ENCODE results near the gene TNIK. TPM values are rescaled to one million over a fixed set of nuclear protein-coding genes. Genes with fewer than 3 reads are reported as not detected.

Gene TNIK
- total and polyA plus RNA-seq, 4 donors, result 3.7 to 9.8 (median 5.2) TPM

GRCh38 chr3:171227828-171228227 lies 232.4 kb downstream of the TNIK start:
- 88% methylated on average over 3 of the region's 3 CpGs for WGBS
- TF ChIP-seq RXRA (IDR thresholded peaks at IDR 0.05), result no peak
- TF ChIP-seq, protein P1, sequence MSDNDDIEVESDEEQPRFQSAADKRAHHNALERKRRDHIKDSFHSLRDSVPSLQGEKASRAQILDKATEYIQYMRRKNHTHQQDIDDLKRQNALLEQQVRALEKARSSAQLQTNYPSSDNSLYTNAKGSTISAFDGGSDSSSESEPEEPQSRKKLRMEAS (IDR thresholded peaks at IDR 0.05), result no peak
- TF ChIP-seq, protein P2, sequence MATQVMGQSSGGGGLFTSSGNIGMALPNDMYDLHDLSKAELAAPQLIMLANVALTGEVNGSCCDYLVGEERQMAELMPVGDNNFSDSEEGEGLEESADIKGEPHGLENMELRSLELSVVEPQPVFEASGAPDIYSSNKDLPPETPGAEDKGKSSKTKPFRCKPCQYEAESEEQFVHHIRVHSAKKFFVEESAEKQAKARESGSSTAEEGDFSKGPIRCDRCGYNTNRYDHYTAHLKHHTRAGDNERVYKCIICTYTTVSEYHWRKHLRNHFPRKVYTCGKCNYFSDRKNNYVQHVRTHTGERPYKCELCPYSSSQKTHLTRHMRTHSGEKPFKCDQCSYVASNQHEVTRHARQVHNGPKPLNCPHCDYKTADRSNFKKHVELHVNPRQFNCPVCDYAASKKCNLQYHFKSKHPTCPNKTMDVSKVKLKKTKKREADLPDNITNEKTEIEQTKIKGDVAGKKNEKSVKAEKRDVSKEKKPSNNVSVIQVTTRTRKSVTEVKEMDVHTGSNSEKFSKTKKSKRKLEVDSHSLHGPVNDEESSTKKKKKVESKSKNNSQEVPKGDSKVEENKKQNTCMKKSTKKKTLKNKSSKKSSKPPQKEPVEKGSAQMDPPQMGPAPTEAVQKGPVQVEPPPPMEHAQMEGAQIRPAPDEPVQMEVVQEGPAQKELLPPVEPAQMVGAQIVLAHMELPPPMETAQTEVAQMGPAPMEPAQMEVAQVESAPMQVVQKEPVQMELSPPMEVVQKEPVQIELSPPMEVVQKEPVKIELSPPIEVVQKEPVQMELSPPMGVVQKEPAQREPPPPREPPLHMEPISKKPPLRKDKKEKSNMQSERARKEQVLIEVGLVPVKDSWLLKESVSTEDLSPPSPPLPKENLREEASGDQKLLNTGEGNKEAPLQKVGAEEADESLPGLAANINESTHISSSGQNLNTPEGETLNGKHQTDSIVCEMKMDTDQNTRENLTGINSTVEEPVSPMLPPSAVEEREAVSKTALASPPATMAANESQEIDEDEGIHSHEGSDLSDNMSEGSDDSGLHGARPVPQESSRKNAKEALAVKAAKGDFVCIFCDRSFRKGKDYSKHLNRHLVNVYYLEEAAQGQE (IDR thresholded peaks at IDR 0.05), result no peak
- no peak for TF ChIP-seq EGR1 (IDR thresholded peaks at IDR 0.05; ENCODE audit: low read depth in 2 of 2)
- no peak for TF ChIP-seq TAF1 (conservative IDR thresholded peaks at IDR 0.05)
- TF ChIP-seq RAD21 (IDR thresholded peaks at IDR 0.05), result no peak
- TF ChIP-seq JUND (IDR thresholded peaks at IDR 0.05), result no peak
- TF ChIP-seq GABPA (IDR thresholded peaks at IDR 0.05 in 1 of 2, conservative IDR thresholded peaks at IDR 0.05 in 1 of 2), result no peak
- no peak for TF ChIP-seq ZBTB33 (IDR thresholded peaks at IDR 0.05)
- no peak for TF ChIP-seq SP1 (IDR thresholded peaks at IDR 0.05)
- no peak overlapping the region for H3K4me3 ChIP-seq (ENCODE audit: low read depth in 1 of 3, low read length in 3 of 3)

GRCh38 chr3:171227359-171227758 lies 232.8 kb downstream of the TNIK start:
- H3K4me3 ChIP-seq (ENCODE audit: low read depth in 1 of 3, low read length in 3 of 3), result no peak overlapping the region
- peaks cover 0 to 1% (median 0%) of the 10 kb centered on the region in 4 donors for H3K9me3 ChIP-seq (ENCODE audit: control insufficient read depth in 4 of 4, low read length in 3 of 4)
- no peak overlapping the region for H3K9ac ChIP-seq (ENCODE audit: low read depth in 1 of 2, low read length in 2 of 2)
- DNase-seq (ENCODE audit: low spot score), result no peak
- no peaks in the 10 kb centered on the region for H3K4me1 ChIP-seq (ENCODE audit: control insufficient read depth in 4 of 4, insufficient read depth in 4 of 4, low read length in 3 of 4)
- no peak overlapping the region for H3K27ac ChIP-seq (ENCODE audit: low read depth in 1 of 2, low read length in 2 of 2)
- no peaks in the 10 kb centered on the region for H3K36me3 ChIP-seq (ENCODE audit: control insufficient read depth in 4 of 4, insufficient read depth in 3 of 4, low read depth in 1 of 4, low read length in 3 of 4)
- no peaks in the 10 kb centered on the region for H3K27me3 ChIP-seq (ENCODE audit: control insufficient read depth in 4 of 4, insufficient read depth in 4 of 4, low read length in 3 of 4)
- TF ChIP-seq, protein P2 (IDR thresholded peaks at IDR 0.05), result no peak
- no peak for TF ChIP-seq FOXA1 (IDR thresholded peaks at IDR 0.05)
- TF ChIP-seq YY1 (IDR thresholded peaks at IDR 0.05), result no peak
- TF ChIP-seq RAD21 (IDR thresholded peaks at IDR 0.05), result no peak
- TF ChIP-seq HNF4G (IDR thresholded peaks at IDR 0.05), result no peak
- no peak for TF ChIP-seq HNF4A (conservative IDR thresholded peaks at IDR 0.05)
- no peak for TF ChIP-seq TAF1 (conservative IDR thresholded peaks at IDR 0.05)
- TF ChIP-seq JUND (IDR thresholded peaks at IDR 0.05), result no peak
- TF ChIP-seq ATF3 (IDR thresholded peaks at IDR 0.05), result no peak
- TF ChIP-seq, protein P3, sequence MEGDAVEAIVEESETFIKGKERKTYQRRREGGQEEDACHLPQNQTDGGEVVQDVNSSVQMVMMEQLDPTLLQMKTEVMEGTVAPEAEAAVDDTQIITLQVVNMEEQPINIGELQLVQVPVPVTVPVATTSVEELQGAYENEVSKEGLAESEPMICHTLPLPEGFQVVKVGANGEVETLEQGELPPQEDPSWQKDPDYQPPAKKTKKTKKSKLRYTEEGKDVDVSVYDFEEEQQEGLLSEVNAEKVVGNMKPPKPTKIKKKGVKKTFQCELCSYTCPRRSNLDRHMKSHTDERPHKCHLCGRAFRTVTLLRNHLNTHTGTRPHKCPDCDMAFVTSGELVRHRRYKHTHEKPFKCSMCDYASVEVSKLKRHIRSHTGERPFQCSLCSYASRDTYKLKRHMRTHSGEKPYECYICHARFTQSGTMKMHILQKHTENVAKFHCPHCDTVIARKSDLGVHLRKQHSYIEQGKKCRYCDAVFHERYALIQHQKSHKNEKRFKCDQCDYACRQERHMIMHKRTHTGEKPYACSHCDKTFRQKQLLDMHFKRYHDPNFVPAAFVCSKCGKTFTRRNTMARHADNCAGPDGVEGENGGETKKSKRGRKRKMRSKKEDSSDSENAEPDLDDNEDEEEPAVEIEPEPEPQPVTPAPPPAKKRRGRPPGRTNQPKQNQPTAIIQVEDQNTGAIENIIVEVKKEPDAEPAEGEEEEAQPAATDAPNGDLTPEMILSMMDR (IDR thresholded peaks at IDR 0.05; ENCODE audit: low read depth, low read length, missing input control), result no peak
- TF ChIP-seq, protein P1 (IDR thresholded peaks at IDR 0.05), result no peak
- TF ChIP-seq ZBTB33 (IDR thresholded peaks at IDR 0.05), result no peak
- no peak for TF ChIP-seq SP1 (IDR thresholded peaks at IDR 0.05)
- TF ChIP-seq RXRA (IDR thresholded peaks at IDR 0.05), result no peak
- TF ChIP-seq FOXA2 (IDR thresholded peaks at IDR 0.05), result no peak
- no peak for TF ChIP-seq NR2F2 (IDR thresholded peaks at IDR 0.05)
- TF ChIP-seq GABPA (IDR thresholded peaks at IDR 0.05 in 1 of 2, conservative IDR thresholded peaks at IDR 0.05 in 1 of 2), result no peak

More at GRCh38 chr3:171227828-171228227, 232.4 kb downstream of the TNIK start:
- Histone ChIP-seq H3K4me1 (ENCODE audit: control insufficient read depth in 4 of 4, insufficient read depth in 4 of 4, low read length in 3 of 4) (no peaks in the 10 kb centered on the region), H3K27ac (ENCODE audit: low read depth in 1 of 2, low read length in 2 of 2) (no peak overlapping the region), H3K36me3 (ENCODE audit: control insufficient read depth in 4 of 4, insufficient read depth in 3 of 4, low read depth in 1 of 4, low read length in 3 of 4) (no peaks in the 10 kb centered on the region), H3K9me3 (ENCODE audit: control insufficient read depth in 4 of 4, low read length in 3 of 4) (peaks cover 0 to 1% (median 0%) of the 10 kb centered on the region in 4 donors), H3K9ac (ENCODE audit: low read depth in 1 of 2, low read length in 2 of 2) (no peak overlapping the region), H3K27me3 (ENCODE audit: control insufficient read depth in 4 of 4, insufficient read depth in 4 of 4, low read length in 3 of 4) (no peaks in the 10 kb centered on the region)
- DNase-seq (ENCODE audit: low spot score), result no peak
